Astrocyte (in vitro differentiated cells and primary cell): ENCODE measurements around the gene HIRA.

Source experiments
- CTCF ChIP-seq: IDR thresholded peaks from 2 replicates; pipeline ENCODE4 v1.5.1; 2011; ENCODE audit warnings: low read depth, mild to moderate bottlenecking, inconsistent platforms, low read length, moderate library complexity; ENCODE audit not compliant: insufficient read depth
- EZH2 ChIP-seq: IDR thresholded peaks from 2 replicates; pipeline ENCODE4 v1.6.1; 2012; ENCODE audit warnings: mild to moderate bottlenecking, low read length, inconsistent platforms; ENCODE audit not compliant: insufficient read depth

DNA sequence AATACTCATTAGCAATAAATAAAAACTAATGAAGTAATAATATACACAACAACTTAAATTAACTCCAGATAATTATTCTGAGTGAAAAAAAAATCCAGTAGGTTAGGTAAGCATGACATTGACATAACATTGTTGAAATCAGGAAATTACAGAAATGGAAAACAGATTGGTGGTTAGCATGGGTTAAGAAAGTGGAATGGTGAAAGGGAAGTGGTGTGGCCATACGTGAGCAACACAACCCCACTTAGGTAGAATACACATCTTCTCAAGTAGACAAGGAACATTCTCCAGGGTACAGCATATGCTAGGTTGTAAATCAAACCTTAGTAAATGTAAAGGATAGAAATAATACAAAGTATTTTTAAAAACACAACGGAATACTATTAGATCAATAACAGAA lies 109.8 kb downstream of the HIRA start:
- TF ChIP-seq CTCF: no peak
- no peak for TF ChIP-seq EZH2
